MM.1S (cell line): Measurements from ENCODE around the gene GPR42.
A peak's percentile ranks its signal among the peaks of the same experiment; 100 is the strongest.

Experiments
- DNase-seq: peaks from one replicate; pipeline ENCODE4 v3.0.0-alpha.2; 2015
- H2AFZ ChIP-seq: fragments of 300-600 bp; sonication (generic); 2 replicates; pipeline ENCODE4 v1.6.0; 2016; ENCODE audit warnings: antibody characterized with exemption, low read length
- H3F3A ChIP-seq: fragments of 300-600 bp; sonication (generic); 2 replicates; pipeline ENCODE4 v1.6.1; 2016; ENCODE audit warnings: mild to moderate bottlenecking, antibody characterized with exemption, low read length, moderate library complexity, mixed read lengths; ENCODE audit not compliant: insufficient read depth
- H3K27ac ChIP-seq: fragments of 300-600 bp; sonication (generic); 2 replicates; pipeline ENCODE4 v1.5.1; 2016; ENCODE audit warnings: mild to moderate bottlenecking, low read length
- H3K27me3 ChIP-seq: fragments of 300-600 bp; sonication (generic); replicated peaks from 2 replicates; pipeline ENCODE4 v1.6.0; 2016; ENCODE audit warnings: low read length; ENCODE audit not compliant: insufficient read depth
- H3K36me3 ChIP-seq: fragments of 300-600 bp; sonication (generic); replicated peaks from 2 replicates; pipeline ENCODE4 v1.6.1; 2016; ENCODE audit warnings: mild to moderate bottlenecking, low read length, mixed read lengths; ENCODE audit not compliant: insufficient read depth
- H3K4me1 ChIP-seq: fragments of 300-600 bp; sonication (generic); 2 replicates; pipeline ENCODE4 v1.6.1; 2016; ENCODE audit warnings: low read length, mixed read lengths
- H3K4me2 ChIP-seq: fragments of 300-600 bp; sonication (generic); 2 replicates; pipeline ENCODE4 v1.6.0; 2016; ENCODE audit warnings: low read depth, low read length
- H3K4me3 ChIP-seq: fragments of 300-600 bp; sonication (generic); 2 replicates; pipeline ENCODE4 v1.5.1; 2016; ENCODE audit warnings: low read length, mixed read lengths
- H3K79me2 ChIP-seq: fragments of 300-600 bp; sonication (generic); 2 replicates; pipeline ENCODE4 v1.6.1; 2016; ENCODE audit warnings: mixed run types, low read length, mixed read lengths
- H3K9ac ChIP-seq: fragments of 300-600 bp; sonication (generic); 2 replicates; pipeline ENCODE4 v1.6.1; 2016; ENCODE audit warnings: low read length, mixed read lengths
- H3K9me2 ChIP-seq: fragments of 300-600 bp; sonication (generic); replicated peaks from 2 replicates; pipeline ENCODE4 v1.6.1; 2016; ENCODE audit warnings: mild to moderate bottlenecking, low read length, mixed read lengths; ENCODE audit not compliant: insufficient read depth
- H3K9me3 ChIP-seq: fragments of 300-600 bp; sonication (generic); replicated peaks from 2 replicates; pipeline ENCODE4 v1.6.1; 2016; ENCODE audit warnings: mild to moderate bottlenecking, low read length, mixed read lengths; ENCODE audit not compliant: insufficient read depth
- H4K20me1 ChIP-seq: fragments of 300-600 bp; sonication (generic); 2 replicates; pipeline ENCODE4 v1.6.1; 2016; ENCODE audit warnings: mild to moderate bottlenecking, low read length, moderate library complexity, mixed read lengths; ENCODE audit not compliant: insufficient read depth
- CTCF ChIP-seq: fragments of 300-600 bp; sonication (generic); IDR thresholded peaks from 2 replicates; pipeline ENCODE4 v1.5.1; 2016; ENCODE audit warnings: antibody characterized with exemption, low read length, mixed read lengths
- EZH2 ChIP-seq: fragments of 300-600 bp; sonication (generic); optimal IDR thresholded peaks from 2 replicates; pipeline ENCODE3; 2017; ENCODE audit warnings: low read depth, mild to moderate bottlenecking, antibody characterized with exemption, low read length, mixed read lengths
- EZH2phosphoT487 ChIP-seq: fragments of 300-600 bp; sonication (generic); IDR thresholded peaks from 2 replicates; pipeline ENCODE4 v1.6.1; 2018; ENCODE audit warnings: antibody characterized with exemption, low read length

GPR42 gene

GRCh38 chr19:35408284-35409171, 37.7 kb downstream of the GPR42 start:
- Histone ChIP-seq H3K79me2 (no peaks in the 10 kb centered on the region), H2AFZ (no peak overlapping the region), H3K9me3 (no peaks in the 10 kb centered on the region), H3K27me3 (peaks cover 8% of the 10 kb centered on the region; the same call in 1 of the 2 replicates), H3K36me3 (no peaks in the 10 kb centered on the region), H3K9ac (no peak overlapping the region), H4K20me1 (no peaks in the 10 kb centered on the region), H3K4me1 (peaks cover 10% of the 10 kb centered on the region; the same call in 1 of the 2 replicates), H3K4me3 (no peak overlapping the region), H3K27ac (peak overlapping the region; percentile 48; the same call in 1 of the 2 replicates), H3K9me2 (no peaks in the 10 kb centered on the region), H3K4me2 (peak overlapping the region; percentile 29; the same call in 1 of the 2 replicates), H3F3A (no peaks in the 10 kb centered on the region)
- DNase-seq = peak; percentile 41
- TF ChIP-seq EZH2phosphoT487 (no peak), CTCF (no peak), EZH2 (no peak)

GRCh38 chr19:35409191-35409590, 38.3 kb downstream of the GPR42 start:
- TF ChIP-seq EZH2phosphoT487 = no peak
- no peak for TF ChIP-seq CTCF
- no peak for TF ChIP-seq EZH2
- Histone ChIP-seq H3K9me2 (no peaks in the 10 kb centered on the region), H4K20me1 (no peaks in the 10 kb centered on the region), H3K36me3 (no peaks in the 10 kb centered on the region), H3K4me3 (no peak overlapping the region), H3K79me2 (no peaks in the 10 kb centered on the region), H3K27ac (peak overlapping the region; percentile 48; the same call in 1 of the 2 replicates), H3K27me3 (peaks cover 8% of the 10 kb centered on the region; the same call in 1 of the 2 replicates), H3K4me2 (peak overlapping the region; percentile 25; the same call in 1 of the 2 replicates), H3F3A (no peaks in the 10 kb centered on the region), H2AFZ (no peak overlapping the region), H3K4me1 (peaks cover 10% of the 10 kb centered on the region; the same call in 1 of the 2 replicates), H3K9ac (no peak overlapping the region), H3K9me3 (no peaks in the 10 kb centered on the region)
- no peak for DNase-seq

GRCh38 chr19:35410487-35410886, 39.6 kb downstream of the GPR42 start:
- H3K9me3 ChIP-seq = no peaks in the 10 kb centered on the region
- H3K79me2 ChIP-seq = no peaks in the 10 kb centered on the region
- no peak overlapping the region for H3K27ac ChIP-seq
- no peak overlapping the region for H3K9ac ChIP-seq
- DNase-seq = no peak
- peaks cover 10% of the 10 kb centered on the region; the same call in 1 of the 2 replicates for H3K4me1 ChIP-seq
- TF ChIP-seq CTCF (no peak), EZH2 (no peak)
- H3K27me3 ChIP-seq = peaks cover 8% of the 10 kb centered on the region; the same call in 1 of the 2 replicates
- no peak overlapping the region for H3K4me3 ChIP-seq
- no peak overlapping the region for H3K4me2 ChIP-seq
- no peaks in the 10 kb centered on the region for H4K20me1 ChIP-seq
- no peaks in the 10 kb centered on the region for H3K9me2 ChIP-seq
- no peaks in the 10 kb centered on the region for H3F3A ChIP-seq
- H3K36me3 ChIP-seq = no peaks in the 10 kb centered on the region
- no peak overlapping the region for H2AFZ ChIP-seq
